Anterior cingulate cortex (tissue), 58 donors: Measurements from ENCODE around the gene ATG7.

Experiments used
- DNase-seq, 58 donors: peaks; one replicate each; lab custom pipeline; 2025; lab: John Stamatoyannopoulos, UW

ATG7 gene

DNA sequence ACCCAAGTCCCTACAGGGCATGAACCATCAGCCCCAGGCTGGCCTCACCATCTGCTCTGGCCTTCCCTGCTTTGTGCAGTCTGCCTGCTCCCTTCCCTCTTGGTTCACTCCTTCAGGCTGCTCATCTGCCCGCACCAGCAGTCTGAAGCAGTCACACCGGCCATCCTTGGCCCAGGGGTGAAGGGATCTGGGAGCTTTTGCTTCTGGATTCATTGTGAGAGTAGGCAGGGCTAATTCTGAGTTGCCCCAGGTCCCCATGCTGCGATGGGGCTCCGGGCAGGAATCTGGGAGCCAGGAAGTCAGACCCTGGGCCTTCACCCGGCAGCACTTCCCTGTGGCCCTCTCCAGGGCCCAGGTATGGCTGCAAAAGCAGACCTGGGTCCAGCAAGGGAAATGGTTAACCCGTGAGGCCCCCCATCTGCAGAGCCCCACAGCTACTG lies 271.8 kb downstream of the ATG7 start:
- DNase-seq = no peak

DNA sequence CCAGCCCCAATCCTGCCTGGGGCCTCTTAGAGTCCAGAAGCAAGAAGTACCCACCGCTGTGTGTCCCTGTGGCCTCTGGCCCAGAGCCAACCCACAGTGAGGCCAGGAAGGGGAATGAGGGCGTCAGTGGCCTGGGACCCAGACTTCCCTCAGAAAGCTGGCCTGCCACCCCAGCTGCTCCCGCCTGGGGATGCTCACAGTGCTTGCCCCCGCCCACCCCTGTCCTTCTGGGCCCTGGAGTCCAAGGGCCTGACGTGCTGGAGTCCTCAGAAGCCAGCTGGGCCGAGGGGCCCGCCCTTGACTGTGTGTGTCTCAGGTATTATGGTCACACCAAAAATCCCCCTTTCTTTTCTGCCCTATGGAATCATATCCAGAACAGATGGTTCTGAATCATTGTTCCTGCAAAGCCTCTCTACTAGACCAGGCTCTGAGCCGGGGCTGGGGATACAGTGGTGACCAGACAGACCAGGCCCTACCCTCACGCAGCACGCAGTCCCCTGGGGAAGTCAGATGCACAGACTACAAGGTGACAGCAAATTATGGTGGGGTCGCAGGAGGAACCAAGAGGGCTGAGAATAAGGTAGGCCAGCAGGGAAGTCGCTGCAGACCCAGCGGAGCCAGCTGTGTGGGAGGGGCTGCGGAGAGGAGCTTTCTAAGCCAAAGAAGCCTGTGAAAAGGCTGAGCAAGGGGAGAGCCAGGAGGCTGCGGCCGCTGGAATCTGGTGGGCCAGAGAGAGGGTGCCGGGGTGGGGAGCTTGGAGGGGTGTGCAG lies 272.4 kb downstream of the ATG7 start:
- no peak for DNase-seq

DNA sequence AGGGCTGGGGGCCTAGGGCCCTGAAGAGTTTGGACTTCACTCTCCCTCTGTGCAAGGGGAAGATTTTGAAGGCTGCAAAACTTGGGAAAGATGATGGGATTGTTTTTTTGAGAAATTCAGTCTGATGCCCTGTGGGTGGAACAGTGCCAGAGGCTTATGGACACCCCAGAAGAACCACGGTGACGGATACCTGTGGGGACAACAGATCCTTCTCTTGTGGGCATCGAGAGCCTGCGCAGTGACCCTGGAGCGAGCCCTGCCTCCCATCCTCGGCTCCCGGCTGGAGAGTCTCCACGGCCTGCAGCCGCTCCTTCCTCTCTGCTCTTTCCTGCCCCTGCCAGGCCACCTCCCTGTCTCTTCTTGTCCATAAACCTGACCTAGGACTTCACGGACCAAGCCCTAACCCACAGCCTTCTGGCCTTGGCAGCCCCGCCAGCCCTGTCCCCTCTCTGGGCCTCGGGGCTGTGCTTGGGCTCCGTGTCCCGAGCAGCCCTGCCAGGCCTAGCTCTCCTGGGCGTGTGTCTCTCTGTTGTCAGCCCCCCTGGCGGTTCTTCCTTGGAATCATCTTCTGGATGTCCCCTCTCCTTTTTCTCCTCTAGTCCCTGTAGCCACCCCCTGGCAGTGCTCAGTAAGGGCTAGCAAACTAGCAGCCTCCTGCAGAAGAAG lies 273.1 kb downstream of the ATG7 start:
- DNase-seq = no peak

DNA sequence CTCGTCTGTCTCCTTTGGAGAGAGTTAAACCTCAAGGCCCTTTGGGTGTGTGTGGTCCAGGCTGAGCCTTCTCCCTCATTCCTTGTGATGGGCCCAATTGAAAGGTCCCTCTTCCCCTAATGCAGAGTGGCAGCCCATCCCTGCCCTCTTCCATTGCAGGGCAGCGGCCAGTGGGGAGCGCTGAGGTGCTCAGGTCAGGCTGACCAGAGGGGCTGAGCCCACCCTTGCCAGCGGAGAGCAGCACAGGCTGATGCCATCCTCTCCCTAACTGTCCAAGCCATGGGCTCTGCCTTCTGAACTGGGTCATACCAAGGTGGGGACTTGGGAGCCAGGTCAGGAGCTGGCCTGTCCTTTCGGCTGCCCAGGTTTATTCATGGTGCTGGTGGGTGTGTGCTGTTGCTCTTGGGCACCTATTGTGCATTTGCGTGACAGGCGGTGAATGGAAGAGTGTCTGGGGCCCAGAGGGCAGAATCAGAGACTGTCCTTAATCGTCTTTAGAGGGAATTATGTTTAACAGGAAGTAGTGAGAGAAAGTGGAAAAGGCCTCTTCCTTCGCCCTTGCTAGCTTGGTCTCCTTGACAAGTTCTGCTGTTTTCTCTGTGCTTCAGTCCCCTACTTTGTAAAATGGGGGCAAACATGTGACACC lies 274.6 kb downstream of the ATG7 start:
- no peak for DNase-seq

DNA sequence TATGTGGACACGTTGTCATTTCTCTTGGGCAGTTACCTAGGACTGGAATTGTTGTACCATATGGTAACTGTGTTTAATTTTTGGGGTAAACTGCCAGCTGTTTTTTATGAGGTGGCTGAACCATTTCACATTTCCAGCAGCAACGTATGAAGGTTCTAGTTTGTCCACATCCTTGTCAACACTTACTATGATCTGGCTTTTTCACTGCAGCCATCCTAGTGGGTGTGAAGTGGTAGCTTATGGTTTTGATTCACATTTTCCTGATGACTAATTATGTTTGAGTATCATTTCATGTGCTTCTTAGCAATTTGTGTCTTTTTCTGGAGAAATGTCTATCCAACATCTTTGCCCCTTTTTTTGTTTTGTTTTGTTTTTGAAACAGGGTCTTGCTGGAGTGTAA lies 275.3 kb downstream of the ATG7 start:
- no peak for DNase-seq

DNA sequence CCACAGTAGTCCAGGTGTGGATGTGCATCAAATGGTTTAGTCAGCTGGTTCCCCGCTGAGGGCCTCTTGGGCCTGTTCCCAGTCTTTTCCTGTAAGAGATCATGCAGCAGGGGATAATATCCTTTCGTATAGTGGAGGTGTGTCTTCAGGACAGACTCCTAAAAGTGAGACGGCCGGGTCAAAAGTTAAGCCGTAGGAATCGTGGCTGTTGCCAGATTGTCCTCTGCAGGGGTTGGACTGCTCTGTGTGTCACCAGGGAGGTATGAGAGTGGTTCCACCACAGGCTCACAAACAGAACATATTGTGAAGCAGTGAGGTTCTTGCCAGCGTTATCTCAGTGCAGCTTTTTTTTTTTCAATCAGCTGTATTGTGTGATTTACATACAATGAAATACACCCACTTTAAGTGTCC lies 276.5 kb downstream of the ATG7 start:
- no peak for DNase-seq

DNA sequence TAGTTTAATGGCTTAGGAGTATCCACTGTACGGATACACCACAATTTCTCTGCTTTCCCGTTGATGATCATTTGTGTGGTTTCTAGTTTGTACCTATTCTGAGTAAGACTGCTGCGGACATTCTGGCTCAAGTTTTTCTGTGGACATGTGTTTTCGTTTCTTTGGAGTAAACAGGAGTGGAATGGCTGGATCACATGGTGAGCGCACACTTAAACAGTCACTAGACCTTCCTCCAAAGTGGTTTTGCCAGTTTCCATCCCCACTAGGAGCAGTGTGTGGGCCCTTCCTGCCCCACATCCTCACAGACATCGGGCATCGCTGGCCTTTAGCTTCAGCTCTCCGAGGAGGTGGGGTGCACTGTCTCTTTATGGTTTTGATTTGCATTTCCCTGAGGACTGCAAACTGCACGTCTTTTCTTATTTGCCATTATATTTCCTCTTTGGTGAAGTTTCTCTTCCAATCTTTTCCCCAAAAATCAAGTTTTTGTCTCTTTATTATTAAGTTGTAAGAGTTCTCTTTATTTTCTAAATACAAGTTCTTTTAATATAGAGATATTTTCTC lies 277.5 kb downstream of the ATG7 start:
- no peak for DNase-seq

DNA sequence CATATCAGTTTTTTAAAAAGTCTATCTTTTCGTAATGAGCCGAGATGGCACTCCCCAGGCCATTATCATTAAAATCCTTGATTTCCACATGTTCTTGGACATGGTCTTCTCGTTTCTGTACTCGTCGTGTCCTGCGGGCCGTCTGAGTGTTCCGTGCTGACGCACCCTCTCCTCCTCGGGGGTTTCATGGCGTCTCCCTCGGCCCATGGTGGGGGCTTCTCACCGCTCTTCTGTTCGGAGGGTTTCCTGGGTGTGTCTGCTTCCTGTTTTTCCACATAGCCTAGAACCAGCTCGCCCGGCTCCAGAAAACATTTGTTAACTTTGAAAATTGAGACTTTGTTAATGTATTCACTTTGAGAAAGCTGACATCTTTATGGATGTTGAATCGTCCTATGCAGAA lies 278.8 kb downstream of the ATG7 start:
- no peak for DNase-seq

DNA sequence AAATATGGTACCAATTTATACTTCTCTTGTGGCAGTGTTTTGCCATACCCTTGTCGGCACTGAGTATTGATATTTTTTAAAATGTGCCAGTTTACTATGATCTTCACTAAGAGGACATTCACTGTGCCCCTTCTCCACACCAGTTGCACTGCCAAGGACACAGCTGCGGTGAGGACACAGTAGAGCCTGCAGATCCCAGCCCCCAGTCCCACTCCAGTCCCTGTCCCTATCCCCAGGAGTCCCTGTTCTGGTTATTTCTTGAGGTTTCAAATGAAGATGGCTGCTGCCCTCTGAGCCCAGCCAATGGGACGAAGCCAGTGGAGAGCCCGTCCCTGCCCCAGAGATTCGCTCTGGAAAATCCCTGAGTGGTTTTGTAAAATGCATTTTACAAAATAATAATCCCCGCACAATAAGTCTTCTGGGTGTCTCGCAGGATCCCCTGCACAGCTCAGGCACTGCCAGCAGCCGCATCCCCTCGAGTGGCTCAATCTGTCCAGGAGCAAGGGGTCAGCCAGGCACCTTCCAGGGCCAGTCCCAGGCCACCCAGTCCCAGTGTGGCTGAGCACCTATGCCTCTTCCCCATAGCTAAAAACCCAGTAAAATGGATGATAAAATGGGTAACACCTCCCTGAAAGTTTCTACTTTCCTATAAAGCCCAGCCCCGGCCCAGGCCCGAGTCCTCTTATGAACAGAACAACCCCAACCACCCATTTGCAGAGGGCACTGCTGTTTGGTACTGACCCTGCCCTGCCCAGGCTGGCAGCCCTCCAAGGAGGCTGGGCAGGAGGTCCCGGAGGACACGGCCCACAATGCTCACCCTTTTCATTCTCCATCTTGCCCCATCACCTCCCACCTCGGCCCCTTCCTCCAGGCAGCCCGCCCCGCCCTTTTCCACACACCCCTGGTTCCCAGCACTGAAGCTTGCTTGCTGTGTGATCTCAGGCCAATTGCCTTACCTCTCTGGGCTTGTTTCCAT lies 280.4 kb downstream of the ATG7 start:
- DNase-seq = no peak

DNA sequence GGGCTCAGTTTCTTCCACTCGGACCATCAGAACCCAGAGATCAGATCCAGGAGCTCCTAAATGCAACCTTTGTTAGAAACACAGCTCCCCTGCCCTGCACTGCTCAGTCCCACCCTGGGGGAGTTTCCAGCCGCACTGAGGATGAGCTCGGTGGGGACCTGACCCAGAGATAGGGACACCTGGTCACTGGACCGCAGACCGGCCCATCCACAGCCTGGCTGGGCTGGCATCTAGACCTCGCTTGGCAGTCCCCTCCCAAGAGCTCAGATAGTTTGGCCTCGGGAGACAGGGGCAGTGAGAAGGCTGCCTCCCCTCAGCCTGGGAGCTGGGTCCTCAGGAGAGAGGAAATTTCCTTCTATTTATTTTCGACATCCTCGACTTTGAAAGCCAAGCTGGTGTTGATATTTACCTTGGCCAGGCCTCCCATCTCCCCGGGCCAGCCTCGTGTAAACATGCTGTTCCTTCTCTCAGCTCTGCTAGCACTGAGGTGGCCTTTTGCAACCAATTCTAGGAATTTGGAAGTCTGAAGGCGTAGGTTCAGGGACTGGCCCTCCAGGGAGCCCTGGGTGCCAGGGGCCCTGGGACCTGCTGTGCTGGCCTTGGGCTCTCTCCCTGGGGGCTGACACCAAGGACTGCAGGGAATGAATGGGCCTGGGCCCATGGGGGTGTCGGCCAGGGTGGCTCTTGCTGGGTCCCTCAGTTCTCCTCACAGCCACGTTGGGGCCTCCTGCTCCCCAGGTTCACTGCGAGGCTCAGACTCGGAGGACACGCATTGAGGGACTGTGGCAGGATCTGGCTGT lies 281.4 kb downstream of the ATG7 start:
- no peak for DNase-seq

DNA sequence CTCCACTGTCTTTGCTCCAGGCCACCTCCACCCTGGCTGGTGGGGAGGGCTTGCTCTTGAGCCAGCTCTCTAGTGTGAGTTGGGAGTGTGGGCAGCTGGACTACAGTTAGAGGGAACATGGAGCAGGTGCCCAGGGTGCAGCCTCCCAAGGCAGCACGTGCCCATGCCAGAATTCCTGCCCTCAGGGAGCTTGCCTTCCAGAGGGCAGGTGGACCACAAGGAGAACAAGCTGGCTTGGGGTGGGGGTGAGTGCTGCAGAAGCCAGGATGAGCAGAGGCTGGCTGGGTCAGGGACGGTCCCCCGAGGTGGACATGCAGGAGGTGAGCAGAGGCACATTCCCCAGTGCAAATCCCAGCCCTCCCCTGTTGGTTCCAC lies 282.0 kb downstream of the ATG7 start:
- DNase-seq = no peak

DNA sequence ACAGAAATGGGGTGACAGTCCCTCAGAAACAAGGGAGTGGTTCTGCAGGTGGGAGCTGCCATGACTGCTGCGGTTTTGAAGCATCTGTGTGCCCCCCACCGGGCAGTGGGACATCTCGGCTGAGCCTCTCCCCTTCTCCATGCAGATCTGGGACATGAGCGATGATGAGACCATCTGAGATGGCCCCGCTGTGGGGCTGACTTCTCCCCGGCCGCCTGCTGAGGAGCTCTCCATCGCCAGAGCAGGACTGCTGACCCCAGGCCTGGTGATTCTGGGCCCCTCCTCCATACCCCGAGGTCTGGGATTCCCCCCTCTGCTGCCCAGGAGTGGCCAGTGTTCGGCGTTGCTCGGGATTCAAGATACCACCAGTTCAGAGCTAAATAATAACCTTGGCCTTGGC lies 282.5 kb downstream of the ATG7 start:
- DNase-seq = no peak

DNA sequence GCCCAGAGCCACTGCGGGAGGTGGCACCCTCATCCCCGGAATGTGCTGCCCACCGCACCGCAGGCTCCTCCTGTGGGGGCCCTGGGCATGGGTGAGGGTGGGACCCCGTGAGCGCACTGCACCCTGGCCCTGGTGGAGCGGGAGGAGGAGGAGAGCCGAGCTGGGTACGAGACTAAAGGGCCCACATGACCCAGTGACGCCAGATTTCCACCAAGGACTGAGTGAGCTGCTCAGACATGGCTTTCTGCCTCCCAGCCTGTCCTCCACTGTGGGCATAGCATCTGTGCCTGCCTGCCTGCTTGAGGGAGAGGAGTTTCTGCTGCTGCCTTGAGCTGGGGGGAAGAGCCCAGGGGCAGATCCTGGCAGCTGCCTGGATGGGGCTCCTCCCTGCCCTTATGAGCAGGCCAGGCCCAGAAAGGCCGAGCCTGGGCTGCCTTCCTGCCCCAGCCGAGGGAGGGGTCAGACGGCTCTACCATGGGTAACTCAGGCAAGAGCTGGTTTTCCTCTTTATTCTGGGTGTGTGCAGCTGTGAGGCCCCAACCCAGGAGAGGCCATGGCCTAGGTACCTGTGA lies 283.1 kb downstream of the ATG7 start:
- DNase-seq = peak in 2 of 58 donors; percentile 40 to 48

DNA sequence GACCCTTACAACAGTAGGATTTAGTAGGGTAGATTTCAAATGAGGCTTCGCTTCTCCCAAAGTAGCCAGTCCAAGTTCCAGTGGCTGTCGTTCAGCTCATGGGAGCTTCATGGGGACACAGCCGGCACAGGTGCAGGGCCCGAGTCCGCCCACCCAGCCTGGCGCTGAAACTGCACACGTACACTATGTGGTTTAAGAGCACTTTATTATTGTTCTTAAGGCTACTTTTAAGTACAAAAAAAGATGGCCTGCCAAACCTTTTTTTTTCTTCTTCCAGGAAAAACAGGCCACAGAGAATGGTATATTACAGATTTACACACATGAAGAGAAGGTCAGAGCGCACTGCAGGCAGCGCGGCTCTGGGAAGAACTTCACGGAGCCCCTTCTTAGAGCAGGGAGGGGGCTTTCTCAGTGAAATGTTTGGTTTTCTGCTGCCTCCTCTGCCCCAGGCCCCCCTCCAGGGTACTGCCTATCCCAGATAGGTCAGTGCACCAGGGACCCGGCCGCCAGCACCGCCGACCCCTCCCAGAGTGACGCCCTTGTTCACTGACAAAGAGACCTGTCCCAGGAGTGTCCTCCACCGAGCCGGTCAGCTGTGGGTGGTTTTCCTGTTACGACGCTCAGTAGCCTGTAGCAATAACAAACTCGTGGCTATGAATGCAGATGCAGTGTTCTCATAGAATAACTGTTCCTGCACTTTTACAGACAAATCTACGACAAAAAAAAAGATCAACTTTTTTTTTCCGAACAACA lies 283.9 kb downstream of the ATG7 start:
- DNase-seq = no peak

DNA sequence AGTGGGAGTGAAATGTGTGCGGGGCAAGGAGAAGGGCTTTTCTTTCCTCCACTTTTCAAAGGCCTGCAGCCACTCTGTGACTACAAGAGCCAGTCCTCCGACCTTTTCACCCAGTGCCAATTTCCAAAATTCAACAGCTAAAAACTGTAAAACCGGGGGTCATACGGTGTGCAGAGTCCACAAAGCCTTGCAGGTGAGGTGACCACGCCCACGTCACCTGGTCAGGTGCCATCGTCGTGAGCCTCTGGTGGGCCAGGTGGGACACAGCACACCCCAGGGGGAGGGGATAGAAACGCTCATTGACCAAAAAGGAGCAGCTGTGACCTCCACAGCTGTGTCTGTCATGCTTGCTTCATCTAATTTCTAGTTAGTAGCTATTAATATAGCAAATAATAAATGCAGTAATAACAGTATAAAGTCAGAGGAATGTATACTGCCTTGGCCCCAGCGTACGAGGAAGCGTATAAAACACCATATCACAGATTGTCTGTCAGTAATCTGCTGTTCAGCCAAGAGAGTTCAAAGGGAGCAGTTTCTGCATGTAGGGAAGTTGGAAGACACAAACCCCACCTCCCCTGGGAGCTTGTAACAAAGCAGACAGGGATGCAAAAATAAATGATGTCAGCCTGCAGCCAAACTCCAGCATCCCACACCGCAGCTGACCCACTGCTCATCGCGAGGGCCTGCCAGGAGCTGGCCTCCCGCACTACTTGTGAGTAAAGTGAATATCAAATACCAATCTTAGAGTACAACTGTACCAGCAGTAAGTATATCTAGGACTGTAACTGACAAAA lies 284.9 kb downstream of the ATG7 start:
- peak in 1 of 58 donors; percentile 45 for DNase-seq

DNA sequence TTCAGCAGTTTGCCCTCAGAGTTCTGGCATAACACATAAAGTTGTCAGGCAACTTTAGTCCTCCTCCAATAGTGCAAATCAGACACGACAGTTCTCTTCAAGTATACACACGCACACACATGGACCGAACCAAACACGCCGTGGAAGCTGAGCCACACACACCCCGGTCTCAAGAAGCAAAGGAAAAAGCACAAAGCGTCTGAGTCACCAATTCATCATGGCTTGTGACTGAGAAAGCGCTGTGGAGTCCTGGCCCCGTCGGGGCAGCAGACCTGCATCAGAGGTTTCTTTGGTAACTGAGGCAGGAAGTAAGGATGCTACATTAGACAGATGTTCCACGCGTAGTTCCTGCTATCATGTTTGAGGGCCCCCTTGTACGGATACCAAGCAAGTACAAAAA lies 285.8 kb downstream of the ATG7 start:
- DNase-seq = peak in 5 of 58 donors; percentile 36 to 53 (median 43)

DNA sequence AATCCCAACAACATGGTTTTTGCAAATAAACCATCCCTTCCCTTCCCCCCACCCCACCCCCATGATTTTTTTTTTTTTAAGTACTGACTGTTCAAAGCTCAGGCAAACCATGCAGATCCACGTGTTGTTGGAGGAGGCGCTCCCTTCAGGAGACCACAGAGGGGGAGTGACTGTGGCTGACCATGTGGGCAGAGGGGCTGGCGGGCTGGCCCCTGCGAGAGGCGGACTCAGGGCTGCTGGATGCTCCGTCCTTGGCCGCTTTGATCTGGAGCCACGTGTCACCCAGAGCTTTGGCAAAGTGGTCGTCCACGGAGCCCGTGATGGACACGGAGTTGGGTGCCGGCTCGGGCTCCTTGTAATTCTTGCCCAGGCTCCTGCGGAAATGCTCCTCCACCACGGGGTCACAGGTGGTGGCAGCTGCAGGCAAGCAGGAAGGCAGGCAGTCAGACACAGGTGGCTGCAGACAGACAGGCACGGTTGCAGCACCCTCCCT lies 286.3 kb downstream of the ATG7 start:
- peak in 1 of 58 donors; percentile 33 for DNase-seq
